HPDE6-E6E7 (cell line): ENCODE data around the gene CA10.

Experiments
- DNase-seq: peaks from one replicate; pipeline ENCODE4 v3.0.0; 2011; ENCODE audit warnings: missing footprints; ENCODE audit errors: extremely low spot score

Gene CA10

DNA sequence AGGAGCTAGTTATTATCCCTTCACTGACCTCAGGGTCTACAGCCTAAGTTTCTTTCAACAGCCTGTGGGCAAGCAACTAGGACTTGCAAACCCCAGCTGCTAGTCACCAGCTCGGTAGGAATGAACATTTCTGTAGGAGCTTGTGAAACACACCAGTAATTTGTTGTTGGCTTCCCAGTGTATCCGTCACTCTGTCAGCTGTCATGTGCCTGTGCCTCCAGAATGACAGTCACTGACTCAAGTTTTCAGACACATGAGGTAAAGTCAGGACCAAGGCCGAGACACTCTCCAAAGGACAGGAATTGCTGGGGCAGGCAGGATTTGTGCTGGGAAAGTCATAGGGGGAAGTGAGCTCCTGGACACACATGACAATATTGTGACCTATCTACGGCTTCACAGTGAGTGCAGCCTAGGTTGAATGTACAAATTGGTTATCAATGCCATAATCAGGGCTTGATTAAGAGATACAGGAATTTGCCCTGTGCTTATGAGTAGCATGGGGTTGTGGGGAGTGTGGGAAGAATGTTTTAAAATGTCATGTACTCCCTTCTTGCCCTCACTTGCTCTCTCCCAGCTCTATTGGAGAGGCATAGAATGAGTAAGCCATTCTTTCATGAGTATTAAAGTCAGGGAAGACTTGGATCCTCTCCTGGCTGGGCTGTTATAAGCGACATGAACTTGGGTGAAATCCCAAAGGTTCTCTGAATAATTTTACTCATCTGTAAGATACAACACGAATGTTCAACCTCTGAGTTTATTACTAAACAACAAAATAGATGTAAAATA is 506.8 kb downstream of the CA10 start:
- no peak for DNase-seq

DNA sequence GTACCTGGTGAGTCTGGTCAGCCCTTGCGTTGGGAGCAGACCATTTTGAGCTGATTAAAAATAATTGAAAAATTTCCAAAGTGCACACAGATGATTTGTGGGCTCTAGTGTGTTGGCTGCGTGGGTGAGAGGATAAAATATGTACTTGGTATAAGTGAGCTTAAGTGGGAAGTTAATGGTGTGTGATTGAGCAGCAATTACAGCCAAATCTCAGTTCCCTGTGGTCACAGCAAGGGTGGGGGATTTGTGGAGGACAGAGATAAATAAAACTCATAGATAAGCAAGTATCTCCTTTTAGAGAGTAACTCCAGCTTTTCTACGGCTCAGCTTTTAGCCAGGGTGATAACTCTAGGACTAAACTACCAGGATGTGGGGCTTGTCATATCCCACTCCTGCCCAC is 507.7 kb downstream of the CA10 start:
- no peak for DNase-seq

DNA sequence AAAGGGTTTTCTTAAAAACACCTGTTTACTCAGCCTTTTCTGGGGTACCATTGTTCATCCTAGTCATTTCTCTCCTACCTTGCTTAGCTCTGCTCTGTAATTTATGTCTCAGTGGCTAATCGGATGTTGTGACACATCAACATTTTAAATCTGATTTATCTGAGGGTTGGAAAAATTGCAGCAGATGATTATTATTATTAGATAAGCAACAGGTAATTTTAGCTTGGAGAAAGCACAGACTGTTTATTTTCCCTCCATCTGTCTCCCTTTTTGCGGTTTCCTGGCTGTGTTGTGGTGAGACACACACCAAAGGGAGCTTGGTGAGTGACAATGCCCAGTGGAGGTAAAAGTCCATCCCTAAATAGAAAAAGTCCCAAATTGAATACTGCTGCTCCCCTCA is 508.3 kb downstream of the CA10 start:
- no peak for DNase-seq

DNA sequence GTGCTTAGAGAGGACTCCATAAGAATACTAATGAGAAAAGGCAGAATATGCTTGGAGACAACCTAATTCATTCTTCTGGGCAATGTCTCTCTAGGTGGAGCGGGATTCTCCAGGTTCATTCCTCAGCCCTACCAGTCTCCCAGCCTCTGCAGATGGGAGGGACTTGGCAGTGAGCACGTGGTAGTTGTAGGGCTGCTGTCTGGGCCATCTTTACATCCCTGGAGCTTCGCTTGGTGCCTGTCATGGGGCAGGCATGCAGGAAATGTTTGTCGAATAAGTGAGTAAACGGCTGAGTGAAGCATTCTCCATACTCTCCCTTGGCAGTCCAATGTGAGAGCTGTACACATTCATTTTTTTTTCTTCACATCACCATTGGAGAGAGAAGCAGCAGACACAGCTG is 510.7 kb downstream of the CA10 start:
- DNase-seq = no peak

DNA sequence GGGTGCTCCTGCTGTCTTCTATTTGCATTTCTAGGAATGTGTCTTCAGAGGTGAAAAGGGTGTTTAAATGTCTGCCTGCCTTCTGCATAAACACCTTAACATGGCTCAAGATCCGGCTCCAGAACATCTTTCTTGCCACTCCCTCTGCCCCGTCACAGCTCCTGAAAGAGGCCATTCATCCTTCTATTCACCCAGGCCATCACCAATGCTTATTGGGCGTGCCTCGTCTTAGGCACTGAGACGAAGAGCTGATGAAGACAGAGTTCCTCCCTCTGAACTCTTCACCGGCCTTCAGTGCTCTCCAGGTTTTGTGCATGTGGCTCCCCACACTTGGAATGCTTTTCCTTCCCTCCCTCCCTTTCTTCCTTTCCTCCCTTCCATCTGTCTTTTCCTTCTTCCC is 511.4 kb downstream of the CA10 start:
- no peak for DNase-seq

DNA sequence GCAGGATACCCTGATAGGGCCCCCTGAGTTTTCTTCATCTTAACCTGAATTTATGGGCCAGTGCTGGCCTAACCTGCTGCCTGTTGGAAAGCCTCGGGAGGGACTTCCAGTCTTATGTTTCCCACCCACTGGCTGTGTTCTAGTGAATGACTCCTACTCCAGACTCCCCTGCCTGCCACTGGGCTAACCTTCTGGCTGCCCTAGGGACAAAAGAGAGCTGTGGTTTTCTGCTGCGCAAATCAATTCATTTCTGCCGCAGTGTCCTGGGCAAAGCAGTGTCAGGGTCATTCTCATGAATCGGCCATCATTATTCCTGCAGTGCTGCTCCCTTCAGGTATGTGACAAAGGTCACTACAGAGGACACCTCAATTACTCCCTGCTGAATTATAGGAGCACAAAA is 512.0 kb downstream of the CA10 start:
- no peak for DNase-seq

DNA sequence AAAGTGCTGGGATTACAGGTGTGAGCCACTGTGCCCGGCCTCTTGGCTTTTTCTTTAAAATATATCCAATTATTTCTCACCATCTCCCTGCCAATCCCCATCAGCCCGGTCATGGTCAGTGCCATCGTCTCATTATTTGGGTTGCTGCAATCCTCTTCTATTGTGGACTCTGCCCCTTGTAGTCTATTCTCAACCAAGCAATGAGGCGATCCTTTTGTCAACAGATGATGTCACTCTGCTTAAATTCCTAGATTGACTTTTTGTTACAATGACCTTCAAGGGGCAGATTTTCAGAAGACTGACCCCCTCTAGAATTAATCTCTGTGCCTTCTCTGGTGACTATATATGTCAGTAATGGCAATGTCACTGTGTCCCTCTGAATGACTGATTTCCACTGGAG is 513.5 kb downstream of the CA10 start:
- DNase-seq = no peak

DNA sequence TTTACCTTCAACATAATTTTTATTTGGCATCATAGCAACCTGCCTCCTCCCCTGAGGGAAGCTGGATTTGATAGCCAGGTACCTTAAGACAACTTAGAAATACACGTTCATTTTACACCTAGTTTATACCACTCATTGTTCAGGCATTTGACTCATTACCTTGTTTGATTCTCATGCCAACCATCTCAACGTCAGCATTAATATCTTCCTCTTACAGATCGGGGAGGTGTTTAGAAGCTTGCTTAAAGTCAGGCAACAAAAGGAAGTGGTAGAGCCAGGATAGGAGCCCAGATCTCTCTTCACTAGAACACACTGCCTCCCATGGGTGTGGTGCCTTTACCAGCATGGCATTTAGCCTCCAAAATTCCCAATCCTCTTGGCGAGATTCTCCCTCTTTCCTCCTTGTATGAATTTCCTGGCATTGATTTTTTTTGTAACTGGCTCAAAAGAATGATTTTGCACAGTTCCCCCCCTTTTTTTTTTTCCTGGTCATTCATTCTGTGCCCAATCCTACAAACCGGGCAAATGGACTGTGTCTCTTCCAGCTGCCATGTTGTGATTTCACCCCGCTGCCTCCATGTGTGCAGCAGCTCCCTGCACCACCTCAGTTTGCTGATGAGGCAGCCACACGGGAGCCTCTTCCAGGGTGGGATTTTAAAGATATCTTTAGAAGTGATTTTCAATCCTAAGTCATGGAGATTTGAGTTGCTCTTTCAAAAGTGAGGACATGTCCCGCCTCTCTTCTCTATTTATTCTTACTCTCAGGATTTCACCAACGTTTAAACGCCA is 514.6 kb downstream of the CA10 start:
- DNase-seq = no peak

DNA sequence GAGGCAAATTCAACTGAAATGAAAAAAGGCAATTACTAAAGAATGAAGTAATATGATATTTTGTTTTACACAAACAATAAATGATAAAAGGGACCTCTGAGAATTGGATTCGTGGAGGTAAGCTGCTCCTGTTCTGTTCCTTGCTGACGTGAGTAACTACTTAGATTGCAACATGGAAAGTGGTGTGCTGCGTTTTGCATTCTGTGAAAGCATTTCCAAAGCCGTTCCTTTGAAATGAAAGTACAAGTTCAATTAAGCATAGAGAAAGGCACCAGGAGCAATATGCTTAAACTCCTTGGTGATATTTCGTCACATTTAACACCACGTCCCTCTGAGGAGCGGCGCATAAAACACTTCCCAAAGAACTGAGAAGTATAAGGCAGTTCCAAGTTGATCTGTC is 516.5 kb downstream of the CA10 start:
- DNase-seq = no peak

DNA sequence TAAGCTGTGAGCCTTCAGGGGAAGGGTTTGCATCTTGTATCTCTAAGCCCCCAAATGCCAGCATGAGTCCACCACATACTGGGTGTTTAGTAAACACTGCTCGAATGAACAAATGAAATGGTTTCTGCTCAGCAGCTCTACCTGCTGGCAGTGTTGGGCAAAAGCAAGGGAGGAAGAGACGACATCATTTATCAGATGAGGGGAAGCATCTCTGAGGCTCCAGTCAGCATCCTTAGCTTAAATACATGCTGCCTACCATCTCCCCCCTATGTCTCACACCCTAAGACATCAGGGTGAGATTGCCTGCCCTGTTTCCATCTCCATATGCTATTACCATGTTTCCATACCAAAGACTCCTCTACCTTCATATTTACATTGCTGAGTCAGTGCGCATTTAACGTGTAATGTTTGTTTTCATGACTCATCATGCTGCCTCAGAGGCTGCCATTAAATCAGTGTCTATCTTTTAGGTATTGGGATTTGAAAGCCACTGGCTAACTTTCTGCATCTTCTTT is 518.3 kb downstream of the CA10 start:
- no peak for DNase-seq

DNA sequence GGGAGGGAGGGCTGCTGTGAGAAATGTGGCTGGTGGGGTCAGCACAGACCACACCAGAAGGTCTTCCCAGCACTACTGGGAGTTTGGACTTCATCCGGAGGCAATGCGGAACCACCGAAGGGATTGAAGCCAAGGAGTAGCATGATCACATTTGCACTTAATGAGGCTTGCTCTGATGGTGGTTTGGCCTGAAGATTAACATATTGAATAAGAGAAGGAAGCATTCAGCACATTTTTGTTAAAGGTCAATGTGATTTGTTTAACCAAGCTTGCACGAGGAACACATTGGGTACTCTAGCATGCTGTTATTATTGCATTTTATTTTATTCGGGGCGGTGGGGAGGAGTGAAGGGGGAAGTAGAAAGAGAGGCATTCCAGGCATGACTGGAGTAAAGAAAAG is 519.5 kb downstream of the CA10 start:
- no peak for DNase-seq

DNA sequence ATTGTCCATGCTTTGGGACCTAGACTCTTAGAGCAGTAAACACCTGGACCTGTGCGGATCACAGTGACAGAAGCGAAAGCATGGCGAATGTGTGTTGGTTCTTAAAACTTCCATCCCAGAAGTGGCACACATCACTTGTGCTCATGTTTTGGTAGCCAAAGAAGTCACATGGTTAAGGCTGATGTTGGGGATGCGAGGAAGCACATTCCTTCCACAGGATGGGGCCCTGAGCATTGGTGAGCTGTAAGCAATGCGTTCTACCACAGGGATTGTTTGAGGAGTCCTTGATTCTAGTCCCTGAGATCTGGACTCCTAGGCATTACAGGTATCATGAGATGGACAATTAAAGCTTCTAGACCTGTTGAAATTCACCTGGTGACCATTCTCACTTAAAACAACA is 522.2 kb downstream of the CA10 start:
- no peak for DNase-seq

DNA sequence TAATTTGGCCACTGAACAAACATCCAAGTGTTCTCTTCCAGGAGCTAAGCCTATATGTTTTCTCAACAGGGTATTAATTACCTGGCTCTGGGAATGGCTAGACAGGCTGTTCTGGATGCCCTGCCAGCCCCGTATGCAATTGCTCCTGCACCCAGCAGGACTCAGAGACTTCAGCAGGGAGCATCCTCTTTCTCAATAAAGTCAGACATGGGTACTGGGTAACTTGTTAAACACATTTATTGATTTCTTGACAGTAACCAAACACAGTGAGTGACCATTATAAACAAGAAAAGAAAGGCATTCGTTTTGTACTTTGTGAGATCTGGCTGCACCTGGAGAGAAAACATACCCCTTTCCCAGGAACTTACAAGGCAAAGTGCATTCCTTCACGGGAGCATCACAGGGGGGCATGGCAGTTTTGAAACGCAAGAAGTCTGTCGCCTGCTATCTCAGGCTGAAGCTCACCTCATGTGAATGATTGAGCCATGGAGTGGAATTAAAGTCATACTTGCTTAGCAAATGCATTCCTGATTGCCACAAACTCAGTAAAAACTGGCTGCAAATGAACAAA is 528.3 kb downstream of the CA10 start:
- DNase-seq = no peak

DNA sequence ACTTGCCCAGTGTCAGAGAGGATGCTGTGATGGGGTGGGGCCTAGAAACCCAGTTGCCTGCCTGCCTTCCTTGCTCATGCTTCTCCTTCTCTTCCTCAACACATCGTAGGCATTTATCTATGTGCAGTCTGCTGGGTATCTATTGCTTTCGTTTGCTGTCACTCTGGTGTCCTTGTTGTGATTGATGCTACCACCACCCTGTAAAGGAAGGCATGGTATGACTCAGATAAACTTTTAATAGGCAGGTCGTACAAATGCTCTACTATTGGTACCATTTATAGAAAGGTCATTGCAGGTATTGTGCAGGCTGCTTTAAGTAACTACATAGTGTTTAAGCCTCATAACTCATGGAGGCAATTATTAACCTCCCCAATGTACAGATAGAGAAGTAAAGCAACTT is 529.3 kb downstream of the CA10 start:
- DNase-seq = no peak

DNA sequence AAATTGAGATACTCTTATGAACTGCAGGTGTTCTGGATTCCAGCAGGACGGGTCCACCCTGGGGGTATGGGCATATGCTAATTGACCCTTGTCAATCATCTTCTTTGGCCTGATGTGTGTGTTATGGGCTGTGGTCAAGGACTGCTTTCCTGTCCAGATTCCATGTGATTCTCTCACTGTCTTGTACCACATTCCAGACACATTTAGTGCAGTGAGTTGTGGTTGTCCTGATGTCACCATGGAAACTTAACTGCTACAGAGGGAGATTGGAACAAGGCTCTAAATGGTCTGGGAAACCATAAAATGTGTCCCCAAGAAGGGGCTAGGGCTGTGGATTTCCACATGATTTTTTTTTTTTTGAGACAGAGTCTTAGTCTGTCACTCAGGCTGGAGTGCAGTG is 530.7 kb downstream of the CA10 start:
- DNase-seq = no peak

DNA sequence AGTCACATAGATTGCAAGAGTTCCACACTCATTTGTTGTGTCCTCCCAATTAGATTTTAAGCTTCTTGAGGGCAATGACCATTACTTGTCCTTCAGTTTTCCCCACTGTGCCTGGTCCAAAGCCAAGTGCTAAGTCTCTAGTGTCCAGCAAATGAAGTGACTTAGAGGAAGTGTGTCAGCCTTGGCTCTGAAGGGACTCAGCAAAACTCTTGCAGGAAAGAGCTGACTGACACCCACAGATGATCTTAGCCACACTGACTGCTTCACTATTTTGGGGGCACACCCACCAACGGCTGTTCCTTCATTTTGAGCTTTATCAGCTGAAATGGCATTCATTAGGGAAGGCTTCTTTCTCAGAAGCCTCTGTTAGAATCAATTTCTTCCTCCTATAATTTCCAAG is 540.0 kb downstream of the CA10 start:
- DNase-seq = no peak

DNA sequence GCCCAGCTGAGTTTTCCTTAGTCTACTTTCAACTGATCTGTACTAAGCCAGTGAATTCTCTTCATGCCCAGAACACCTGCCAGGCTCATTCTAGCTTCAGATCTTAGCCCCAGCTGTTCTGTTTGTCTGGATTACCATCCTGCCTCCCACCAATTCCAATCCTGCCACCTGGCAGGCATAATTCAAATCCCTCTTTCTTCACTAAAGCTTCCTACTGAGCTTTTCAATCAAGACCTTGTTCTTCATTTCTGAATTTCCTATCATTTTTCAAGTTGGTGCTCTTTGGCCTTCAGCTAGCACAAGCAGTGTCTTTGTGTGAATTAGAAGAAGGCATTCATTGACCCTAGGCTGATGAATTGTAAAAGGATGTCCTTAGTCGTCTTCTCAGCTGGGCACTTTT is 540.5 kb downstream of the CA10 start:
- no peak for DNase-seq

DNA sequence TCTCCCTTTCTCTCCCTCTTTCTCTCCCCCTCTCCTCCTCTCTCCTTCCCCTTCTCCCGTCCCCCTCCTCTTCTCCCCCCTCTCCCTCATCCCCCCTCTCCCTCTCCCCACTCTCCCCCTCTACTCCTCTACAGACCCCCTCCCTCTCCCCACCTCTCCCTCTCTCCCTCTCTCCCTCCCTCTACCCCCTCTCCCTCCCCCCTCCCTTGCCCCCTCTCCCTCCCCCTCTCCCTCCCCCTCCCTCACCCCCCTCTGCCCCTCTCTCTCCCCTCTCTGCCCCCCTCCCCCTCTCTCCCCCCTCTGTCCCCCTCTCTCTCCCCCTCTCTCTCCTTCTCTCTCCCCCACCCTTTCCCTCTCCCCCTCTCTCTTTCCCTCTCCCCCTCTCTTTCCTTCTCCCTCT is 545.3 kb downstream of the CA10 start:
- no peak for DNase-seq

DNA sequence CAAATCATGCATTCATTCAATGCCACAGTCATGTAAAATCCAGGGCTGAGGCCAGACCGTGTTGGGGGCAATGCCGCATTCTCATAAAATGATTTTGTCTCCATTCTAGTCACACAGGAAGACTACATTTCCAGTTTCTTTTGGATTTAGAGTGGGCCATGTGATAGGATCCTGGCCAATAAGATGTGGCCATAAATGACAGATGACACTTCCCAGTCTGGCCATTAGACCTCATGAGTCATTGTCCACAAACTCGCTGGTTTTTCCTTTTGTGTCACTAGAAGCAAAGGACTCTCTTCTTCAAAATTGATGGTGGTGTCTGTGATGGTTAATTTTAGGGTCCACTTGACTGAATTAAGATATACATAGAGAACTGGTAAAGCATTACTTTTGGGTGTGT is 545.8 kb downstream of the CA10 start:
- no peak for DNase-seq

DNA sequence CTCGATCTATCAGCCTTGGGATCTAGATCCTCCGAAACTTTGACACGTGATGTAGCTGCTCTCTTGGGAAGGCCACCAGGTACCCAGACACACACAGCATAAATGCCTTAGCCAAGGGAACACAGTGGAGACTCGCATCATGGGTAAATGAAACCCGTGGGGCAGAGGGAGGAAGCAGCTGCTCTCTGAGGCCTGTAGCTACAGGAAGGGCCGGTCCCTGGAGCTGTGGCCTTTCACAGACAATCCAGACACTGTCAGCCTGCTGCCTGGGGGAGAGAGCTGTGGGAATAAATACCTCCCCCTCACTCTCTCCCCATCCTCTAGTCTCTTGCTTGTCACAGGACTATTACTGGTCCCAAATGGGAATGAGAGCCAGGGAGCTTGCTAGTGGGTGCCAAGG is 546.9 kb downstream of the CA10 start:
- no peak for DNase-seq

DNA sequence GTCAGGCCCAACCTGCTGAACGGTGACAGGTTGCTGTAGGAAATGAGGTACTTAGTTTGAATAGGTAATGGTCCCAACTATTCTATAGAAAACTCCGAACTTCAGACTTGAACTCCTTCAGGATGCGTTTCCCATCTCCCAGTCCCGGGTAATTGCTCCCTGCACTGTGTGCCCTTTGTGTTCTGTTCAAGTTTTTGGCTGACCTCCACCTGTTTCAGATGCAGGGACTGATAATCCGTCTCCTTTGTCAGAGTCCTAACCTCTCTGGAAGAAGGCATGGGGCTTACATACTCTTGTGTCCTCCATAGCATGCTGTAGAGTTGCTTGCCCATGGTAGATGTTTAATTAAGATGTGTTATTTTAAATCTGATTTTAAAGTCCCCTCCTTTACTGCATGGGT is 547.7 kb downstream of the CA10 start:
- DNase-seq = no peak

DNA sequence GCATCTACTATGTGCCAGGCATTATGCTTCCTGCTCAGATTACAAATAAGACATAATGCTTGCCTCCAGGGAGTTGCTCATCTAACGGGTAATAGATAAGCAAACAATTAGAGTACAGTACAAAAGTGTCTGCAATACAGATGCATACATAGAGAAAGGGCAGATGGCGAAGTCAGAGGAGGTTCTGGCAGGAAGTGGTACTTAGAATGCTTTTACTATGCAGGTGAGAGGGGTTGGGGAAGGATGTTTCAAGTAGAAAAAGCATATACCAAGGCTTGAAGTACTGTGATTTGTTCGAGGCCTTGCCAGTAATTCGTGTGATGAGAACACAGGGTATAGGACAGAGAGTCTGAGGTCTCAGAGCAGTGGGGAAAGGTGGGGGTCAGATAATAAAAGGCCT is 548.4 kb downstream of the CA10 start:
- no peak for DNase-seq
